HEK293 (cell line): ENCODE results near the gene TBC1D16.

ENCODE experiments used
- CTCF ChIP-seq: fragments of 450-650 bp; formaldehyde crosslinking; IDR thresholded peaks from 2 replicates; pipeline ENCODE4 v1.5.1; 2016; ENCODE audit warnings: missing biosample characterization, missing genetic modification characterization
- PRDM6 ChIP-seq: fragments of 450-650 bp; formaldehyde crosslinking; IDR thresholded peaks from 2 replicates; pipeline ENCODE4 v1.5.1; 2017; ENCODE audit warnings: missing biosample characterization, missing genetic modification characterization
- REST ChIP-seq: fragments of 450-650 bp; formaldehyde crosslinking; IDR thresholded peaks from 2 replicates; pipeline ENCODE4 v1.5.1; 2016; ENCODE audit warnings: missing biosample characterization, missing genetic modification characterization
- ZNF391 ChIP-seq: fragments of 450-650 bp; formaldehyde crosslinking; IDR thresholded peaks from 2 replicates; pipeline ENCODE4 v1.5.1; 2016; ENCODE audit warnings: low read depth, missing biosample characterization, missing genetic modification characterization, borderline replicate concordance
- ZNF449 ChIP-seq: fragments of 450-650 bp; formaldehyde crosslinking; IDR thresholded peaks from 2 replicates; pipeline ENCODE4 v1.5.1; 2017; ENCODE audit warnings: missing biosample characterization, mild to moderate bottlenecking, missing genetic modification characterization, moderate library complexity

- no peak for TF ChIP-seq CTCF (tag by site-specific recombination)
- no peak for TF ChIP-seq ZNF391
- TF ChIP-seq REST (tag by site-specific recombination): no peak
- no peak for TF ChIP-seq PRDM6
- no peak for TF ChIP-seq ZNF449
Observed at GRCh38 chr17:79941088-79942010, 94.3 kb downstream of the TBC1D16 start.
